ENCODE data around the gene PLTP. TPM values are rescaled to one million over a fixed set of nuclear protein-coding genes. Genes with fewer than 3 reads are reported as not detected.

PLTP gene
- total and polyA plus RNA-seq, 2 of the 13 experiments (the other 11 are each of a cell fraction or from before 2014, with no cell fraction given): 16.9 to 28.6 TPM

DNA sequence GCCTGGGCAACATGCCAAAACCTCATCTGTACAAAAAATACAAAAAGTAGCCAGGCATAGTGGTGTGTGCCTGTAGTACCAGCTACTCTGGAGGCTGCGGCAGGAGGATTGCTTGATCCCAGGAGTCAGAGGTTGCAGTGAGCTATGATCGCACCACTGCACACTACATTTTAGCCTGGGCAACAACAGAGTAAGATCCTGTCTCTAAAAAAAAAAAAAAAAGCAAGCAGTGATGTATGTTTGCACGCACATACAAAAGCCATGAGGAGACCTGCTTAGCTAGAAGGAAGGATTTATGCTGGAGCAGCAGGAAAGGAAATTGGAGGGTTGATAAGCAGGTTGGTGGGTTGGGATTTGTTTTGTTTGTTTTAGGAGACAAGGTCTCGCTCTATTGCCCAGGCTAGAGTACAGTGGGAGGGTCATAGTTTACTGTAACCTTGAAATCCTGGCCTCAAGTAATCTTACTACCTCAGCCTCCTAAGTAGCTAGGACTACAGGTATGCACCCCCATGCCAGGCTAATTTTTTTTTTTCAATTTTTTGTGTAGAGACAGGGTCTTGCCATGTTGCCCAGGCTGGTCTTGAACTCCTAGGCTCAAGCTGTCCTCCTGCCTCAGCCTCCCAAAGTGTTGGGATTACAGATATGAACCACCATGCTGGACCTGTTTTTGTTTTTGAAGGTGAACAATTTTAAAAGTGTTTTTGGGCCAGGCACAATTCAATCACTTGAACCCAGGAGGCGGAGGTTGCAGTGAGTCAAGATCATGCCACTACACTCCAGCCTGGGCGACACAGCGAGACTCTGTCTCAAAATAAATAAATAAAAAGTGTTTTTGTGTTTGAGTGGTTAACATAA, 50.5 kb downstream of the PLTP start (continued):
- TF ChIP-seq, protein P1, sequence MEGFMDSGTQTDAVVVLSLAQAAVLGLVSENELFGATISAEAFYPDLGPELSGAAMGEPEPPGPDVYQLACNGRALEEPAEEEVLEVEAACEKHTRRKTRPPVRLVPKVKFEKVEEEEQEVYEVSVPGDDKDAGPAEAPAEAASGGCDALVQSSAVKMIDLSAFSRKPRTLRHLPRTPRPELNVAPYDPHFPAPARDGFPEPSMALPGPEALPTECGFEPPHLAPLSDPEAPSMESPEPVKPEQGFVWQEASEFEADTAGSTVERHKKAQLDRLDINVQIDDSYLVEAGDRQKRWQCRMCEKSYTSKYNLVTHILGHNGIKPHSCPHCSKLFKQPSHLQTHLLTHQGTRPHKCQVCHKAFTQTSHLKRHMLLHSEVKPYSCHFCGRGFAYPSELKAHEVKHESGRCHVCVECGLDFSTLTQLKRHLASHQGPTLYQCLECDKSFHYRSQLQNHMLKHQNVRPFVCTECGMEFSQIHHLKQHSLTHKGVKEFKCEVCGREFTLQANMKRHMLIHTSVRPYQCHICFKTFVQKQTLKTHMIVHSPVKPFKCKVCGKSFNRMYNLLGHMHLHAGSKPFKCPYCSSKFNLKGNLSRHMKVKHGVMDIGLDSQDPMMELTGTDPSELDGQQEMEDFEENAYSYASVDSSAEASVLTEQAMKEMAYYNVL (CRISPR knock-in tag; IDR thresholded peaks at IDR 0.05; ENCODE audit: borderline replicate concordance): no peak
- TF ChIP-seq ELF3 (CRISPR knock-in tag; IDR thresholded peaks at IDR 0.05): 0 out of 2 replicates have a peak, but pooled peaks have one; percentile 32
- TF ChIP-seq ZNF331 (CRISPR knock-in tag; IDR thresholded peaks at IDR 0.05): 0 out of 2 replicates have a peak, but pooled peaks have one; percentile 17
- TF ChIP-seq, protein P2, sequence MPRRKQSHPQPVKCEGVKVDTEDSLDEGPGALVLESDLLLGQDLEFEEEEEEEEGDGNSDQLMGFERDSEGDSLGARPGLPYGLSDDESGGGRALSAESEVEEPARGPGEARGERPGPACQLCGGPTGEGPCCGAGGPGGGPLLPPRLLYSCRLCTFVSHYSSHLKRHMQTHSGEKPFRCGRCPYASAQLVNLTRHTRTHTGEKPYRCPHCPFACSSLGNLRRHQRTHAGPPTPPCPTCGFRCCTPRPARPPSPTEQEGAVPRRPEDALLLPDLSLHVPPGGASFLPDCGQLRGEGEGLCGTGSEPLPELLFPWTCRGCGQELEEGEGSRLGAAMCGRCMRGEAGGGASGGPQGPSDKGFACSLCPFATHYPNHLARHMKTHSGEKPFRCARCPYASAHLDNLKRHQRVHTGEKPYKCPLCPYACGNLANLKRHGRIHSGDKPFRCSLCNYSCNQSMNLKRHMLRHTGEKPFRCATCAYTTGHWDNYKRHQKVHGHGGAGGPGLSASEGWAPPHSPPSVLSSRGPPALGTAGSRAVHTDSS (CRISPR knock-in tag; conservative IDR thresholded peaks at IDR 0.05): no peak
- peak; percentile 52; the same call in 1 of the 2 replicates for TF ChIP-seq ZNF607 (CRISPR knock-in tag; IDR thresholded peaks at IDR 0.05; ENCODE audit: borderline replicate concordance)
- 0 out of 2 replicates have a peak, but pooled peaks have one; percentile 34 for TF ChIP-seq ZNF501 (CRISPR knock-in tag; IDR thresholded peaks at IDR 0.05)
- TF ChIP-seq, protein P3, sequence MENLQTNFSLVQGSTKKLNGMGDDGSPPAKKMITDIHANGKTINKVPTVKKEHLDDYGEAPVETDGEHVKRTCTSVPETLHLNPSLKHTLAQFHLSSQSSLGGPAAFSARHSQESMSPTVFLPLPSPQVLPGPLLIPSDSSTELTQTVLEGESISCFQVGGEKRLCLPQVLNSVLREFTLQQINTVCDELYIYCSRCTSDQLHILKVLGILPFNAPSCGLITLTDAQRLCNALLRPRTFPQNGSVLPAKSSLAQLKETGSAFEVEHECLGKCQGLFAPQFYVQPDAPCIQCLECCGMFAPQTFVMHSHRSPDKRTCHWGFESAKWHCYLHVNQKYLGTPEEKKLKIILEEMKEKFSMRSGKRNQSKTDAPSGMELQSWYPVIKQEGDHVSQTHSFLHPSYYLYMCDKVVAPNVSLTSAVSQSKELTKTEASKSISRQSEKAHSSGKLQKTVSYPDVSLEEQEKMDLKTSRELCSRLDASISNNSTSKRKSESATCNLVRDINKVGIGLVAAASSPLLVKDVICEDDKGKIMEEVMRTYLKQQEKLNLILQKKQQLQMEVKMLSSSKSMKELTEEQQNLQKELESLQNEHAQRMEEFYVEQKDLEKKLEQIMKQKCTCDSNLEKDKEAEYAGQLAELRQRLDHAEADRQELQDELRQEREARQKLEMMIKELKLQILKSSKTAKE (CRISPR knock-in tag; IDR thresholded peaks at IDR 0.05; ENCODE audit: borderline replicate concordance): no peak
- peak; percentile 89 for TF ChIP-seq PITX1 (CRISPR knock-in tag; IDR thresholded peaks at IDR 0.05)
- TF ChIP-seq DNMT3B (CRISPR knock-in tag; conservative IDR thresholded peaks at IDR 0.05): no peak
- TF ChIP-seq, protein P4, sequence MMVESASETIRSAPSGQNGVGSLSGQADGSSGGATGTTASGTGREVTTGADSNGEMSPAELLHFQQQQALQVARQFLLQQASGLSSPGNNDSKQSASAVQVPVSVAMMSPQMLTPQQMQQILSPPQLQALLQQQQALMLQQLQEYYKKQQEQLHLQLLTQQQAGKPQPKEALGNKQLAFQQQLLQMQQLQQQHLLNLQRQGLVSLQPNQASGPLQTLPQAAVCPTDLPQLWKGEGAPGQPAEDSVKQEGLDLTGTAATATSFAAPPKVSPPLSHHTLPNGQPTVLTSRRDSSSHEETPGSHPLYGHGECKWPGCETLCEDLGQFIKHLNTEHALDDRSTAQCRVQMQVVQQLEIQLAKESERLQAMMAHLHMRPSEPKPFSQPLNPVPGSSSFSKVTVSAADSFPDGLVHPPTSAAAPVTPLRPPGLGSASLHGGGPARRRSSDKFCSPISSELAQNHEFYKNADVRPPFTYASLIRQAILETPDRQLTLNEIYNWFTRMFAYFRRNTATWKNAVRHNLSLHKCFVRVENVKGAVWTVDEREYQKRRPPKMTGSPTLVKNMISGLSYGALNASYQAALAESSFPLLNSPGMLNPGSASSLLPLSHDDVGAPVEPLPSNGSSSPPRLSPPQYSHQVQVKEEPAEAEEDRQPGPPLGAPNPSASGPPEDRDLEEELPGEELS (CRISPR knock-in tag; IDR thresholded peaks at IDR 0.05): peak; percentile 72
- 0 out of 2 replicates have a peak, but pooled peaks have one; percentile 22 for TF ChIP-seq ZNF264 (CRISPR knock-in tag; IDR thresholded peaks at IDR 0.05)
- TF ChIP-seq MED1 (CRISPR knock-in tag; IDR thresholded peaks at IDR 0.05): peak; percentile 41; the same call in 1 of the 2 replicates
- 0 out of 2 replicates have a peak, but pooled peaks have one; percentile 40 for TF ChIP-seq YEATS4 (CRISPR knock-in tag; IDR thresholded peaks at IDR 0.05; ENCODE audit: borderline replicate concordance)
- TF ChIP-seq, protein P5, sequence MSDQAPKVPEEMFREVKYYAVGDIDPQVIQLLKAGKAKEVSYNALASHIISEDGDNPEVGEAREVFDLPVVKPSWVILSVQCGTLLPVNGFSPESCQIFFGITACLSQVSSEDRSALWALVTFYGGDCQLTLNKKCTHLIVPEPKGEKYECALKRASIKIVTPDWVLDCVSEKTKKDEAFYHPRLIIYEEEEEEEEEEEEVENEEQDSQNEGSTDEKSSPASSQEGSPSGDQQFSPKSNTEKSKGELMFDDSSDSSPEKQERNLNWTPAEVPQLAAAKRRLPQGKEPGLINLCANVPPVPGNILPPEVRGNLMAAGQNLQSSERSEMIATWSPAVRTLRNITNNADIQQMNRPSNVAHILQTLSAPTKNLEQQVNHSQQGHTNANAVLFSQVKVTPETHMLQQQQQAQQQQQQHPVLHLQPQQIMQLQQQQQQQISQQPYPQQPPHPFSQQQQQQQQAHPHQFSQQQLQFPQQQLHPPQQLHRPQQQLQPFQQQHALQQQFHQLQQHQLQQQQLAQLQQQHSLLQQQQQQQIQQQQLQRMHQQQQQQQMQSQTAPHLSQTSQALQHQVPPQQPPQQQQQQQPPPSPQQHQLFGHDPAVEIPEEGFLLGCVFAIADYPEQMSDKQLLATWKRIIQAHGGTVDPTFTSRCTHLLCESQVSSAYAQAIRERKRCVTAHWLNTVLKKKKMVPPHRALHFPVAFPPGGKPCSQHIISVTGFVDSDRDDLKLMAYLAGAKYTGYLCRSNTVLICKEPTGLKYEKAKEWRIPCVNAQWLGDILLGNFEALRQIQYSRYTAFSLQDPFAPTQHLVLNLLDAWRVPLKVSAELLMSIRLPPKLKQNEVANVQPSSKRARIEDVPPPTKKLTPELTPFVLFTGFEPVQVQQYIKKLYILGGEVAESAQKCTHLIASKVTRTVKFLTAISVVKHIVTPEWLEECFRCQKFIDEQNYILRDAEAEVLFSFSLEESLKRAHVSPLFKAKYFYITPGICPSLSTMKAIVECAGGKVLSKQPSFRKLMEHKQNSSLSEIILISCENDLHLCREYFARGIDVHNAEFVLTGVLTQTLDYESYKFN (CRISPR knock-in tag; conservative IDR thresholded peaks at IDR 0.05): peak; percentile 71
- TF ChIP-seq ZNF263 (CRISPR knock-in tag; IDR thresholded peaks at IDR 0.05): peak; percentile 29; the same call in 1 of the 2 replicates
- TF ChIP-seq ZNF44 (CRISPR knock-in tag; IDR thresholded peaks at IDR 0.05): no peak

Measured in HepG2 (cell line).